ENCODE data around the gene CAPN1. TPM values are rescaled to one million over a fixed set of nuclear protein-coding genes. Genes with fewer than 3 reads are reported as not detected.

Gene CAPN1
- total RNA-seq, 1 experiment from 2014 or later = 111 TPM

- Mint-ChIP-seq H3K4me1 (ENCODE audit: insufficient read depth, unreplicated experiment) (peaks cover 22% of the 10 kb centered on the region), H3K27me3 (ENCODE audit: insufficient read depth, unreplicated experiment) (no peaks in the 10 kb centered on the region), H3K36me3 (ENCODE audit: insufficient read depth, unreplicated experiment) (no peaks in the 10 kb centered on the region), H3K4me3 (ENCODE audit: unreplicated experiment) (no peak overlapping the region), H3K9me3 (ENCODE audit: unreplicated experiment) (no peaks in the 10 kb centered on the region), H3K27ac (ENCODE audit: low read depth, unreplicated experiment) (no peak overlapping the region)
- no peak for DNase-seq (ENCODE audit: unreplicated experiment)
- intact Hi-C loops (cut with micrococcal nuclease) = no loop called here
- no peak for TF ChIP-seq CTCF (IDR thresholded peaks at IDR 0.05; ENCODE audit: unreplicated experiment)
- POLR2A ChIA-PET = interaction anchor here (0.8 to 7.0 kb wide), 6 partner anchors 12 to 41 kb away, joined by 3 to 56 read pairs (median 9); partner anchors contain the start of genes CAPN1, FAU, MRPL49 and SYVN1
- BruUV-seq (replicated peaks) = no TSS peak
- CTCF ChIA-PET = interaction anchor here (0.9 kb wide), 1 partner anchor 1053 kb away, joined by 3 read pairs; no protein-coding TSS in a partner anchor
Measured at GRCh38 chr11:65152122-65152521, 29.6 kb upstream of the CAPN1 start.

- DNase-seq (ENCODE audit: unreplicated experiment) = no peak
- POLR2A ChIA-PET = interaction anchor here (0.8 to 1.6 kb wide), 2 partner anchors 34 to 840 kb away, joined by 3 read pairs; partner anchors contain the start of genes FAU and MRPL49
- Mint-ChIP-seq H3K4me3 (ENCODE audit: unreplicated experiment) (no peak overlapping the region), H3K27ac (ENCODE audit: low read depth, unreplicated experiment) (no peak overlapping the region), H3K4me1 (ENCODE audit: insufficient read depth, unreplicated experiment) (peaks cover 7% of the 10 kb centered on the region), H3K27me3 (ENCODE audit: insufficient read depth, unreplicated experiment) (no peaks in the 10 kb centered on the region), H3K9me3 (ENCODE audit: unreplicated experiment) (no peaks in the 10 kb centered on the region), H3K36me3 (ENCODE audit: insufficient read depth, unreplicated experiment) (no peaks in the 10 kb centered on the region)
- no TSS peak for BruUV-seq (replicated peaks)
- intact Hi-C loops (cut with micrococcal nuclease) = no loop called here
- TF ChIP-seq CTCF (IDR thresholded peaks at IDR 0.05; ENCODE audit: unreplicated experiment) = no peak
- CTCF ChIA-PET = no interaction called here
Measured at GRCh38 chr11:65156256-65156655, 25.5 kb upstream of the CAPN1 start.

- ChIA-PET CTCF (interaction anchor here (0.6 kb wide), 1 partner anchor 94 kb away, joined by 3 read pairs; no protein-coding TSS in a partner anchor), POLR2A (interaction anchor here (1.6 kb wide), 1 partner anchor 35 kb away, joined by 3 read pairs; the partner anchor contains the start of genes FAU and MRPL49)
Measured at GRCh38 chr11:65156926-65157325, 24.8 kb upstream of the CAPN1 start.

GRCh38 chr11:65157336-65157735 is 24.4 kb upstream of the CAPN1 start:
- ChIA-PET CTCF (interaction anchor here (0.6 kb wide), 1 partner anchor 93 kb away, joined by 3 read pairs; no protein-coding TSS in a partner anchor), POLR2A (interaction anchor here (0.6 to 1.6 kb wide), 2 partner anchors 35 to 116 kb away, joined by 3 read pairs; partner anchors contain the start of genes FAU, MRPL49 and SAC3D1)
- no TSS peak for BruUV-seq (replicated peaks)
- Mint-ChIP-seq H3K27ac (ENCODE audit: low read depth, unreplicated experiment) (no peak overlapping the region), H3K27me3 (ENCODE audit: insufficient read depth, unreplicated experiment) (no peaks in the 10 kb centered on the region), H3K4me3 (ENCODE audit: unreplicated experiment) (no peak overlapping the region), H3K36me3 (ENCODE audit: insufficient read depth, unreplicated experiment) (no peaks in the 10 kb centered on the region), H3K9me3 (ENCODE audit: unreplicated experiment) (no peaks in the 10 kb centered on the region), H3K4me1 (ENCODE audit: insufficient read depth, unreplicated experiment) (no peaks in the 10 kb centered on the region)
- DNase-seq (ENCODE audit: unreplicated experiment) = no peak
- intact Hi-C loops (cut with micrococcal nuclease) = no loop called here
- no peak for TF ChIP-seq CTCF (IDR thresholded peaks at IDR 0.05; ENCODE audit: unreplicated experiment)

More at GRCh38 chr11:65156926-65157325, 24.8 kb upstream of the CAPN1 start:
- DNase-seq (ENCODE audit: unreplicated experiment) = no peak
- intact Hi-C loops (cut with micrococcal nuclease) = no loop called here
- no peaks in the 10 kb centered on the region for H3K36me3 Mint-ChIP-seq (ENCODE audit: insufficient read depth, unreplicated experiment)
- H3K27me3 Mint-ChIP-seq (ENCODE audit: insufficient read depth, unreplicated experiment) = no peaks in the 10 kb centered on the region
- TF ChIP-seq CTCF (IDR thresholded peaks at IDR 0.05; ENCODE audit: unreplicated experiment) = no peak
- H3K4me3 Mint-ChIP-seq (ENCODE audit: unreplicated experiment) = no peak overlapping the region
- no TSS peak for BruUV-seq (replicated peaks)
- H3K27ac Mint-ChIP-seq (ENCODE audit: low read depth, unreplicated experiment) = no peak overlapping the region
- peaks cover under 1% of the 10 kb centered on the region for H3K4me1 Mint-ChIP-seq (ENCODE audit: insufficient read depth, unreplicated experiment)
- no peaks in the 10 kb centered on the region for H3K9me3 Mint-ChIP-seq (ENCODE audit: unreplicated experiment)

Measured in MCF 10A (cell line).